SK-N-SH (cell line): ENCODE results near the gene TMA7. TPM values are rescaled to one million over a fixed set of nuclear protein-coding genes. Genes with fewer than 3 reads are reported as not detected.

ENCODE experiments used
- CTCF ChIA-PET: fragments of 300-600, 350-600 bp; formaldehyde crosslinking; extraction: SDS; loops from one replicate; lab custom pipeline; 2021; lab: Yijun Ruan, JAX
- POLR2A ChIA-PET: fragments of 350-600 bp; sonication (Branson Sonifier 250); formaldehyde crosslinking; extraction: SDS; loops from one replicate; lab custom pipeline; 2020; ENCODE audit warnings: antibody characterized with exemption, inconsistent platforms; lab: Yijun Ruan, JAX
- DNase-seq: peaks from one replicate; pipeline ENCODE4 v3.0.0; 2012
- H2AFZ ChIP-seq: fragments of 200-600 bp; sonication (generic); 2 replicates; pipeline ENCODE4 v1.8.1; 2016; ENCODE audit warnings: antibody characterized with exemption, mild to moderate bottlenecking, low read depth
- H3F3A ChIP-seq: fragments of 200-600 bp; sonication (generic); replicated peaks from 2 replicates; pipeline ENCODE3; 2016; ENCODE audit warnings: antibody characterized with exemption, mild to moderate bottlenecking; ENCODE audit not compliant: insufficient read depth
- H3K27ac ChIP-seq, 2 experiments: fragments of 200-500 bp in 1 of 2; fragments of 200-600 bp in 1 of 2; sonication (Bioruptor generic) in 1 of 2; sonication (generic), shearing (Covaris generic) in 1 of 2; 2 replicates each; pipeline versions ENCODE4 v1.5.1 to v1.6.1; 2014 to 2016; ENCODE audit warnings: low read depth in 2 of 2, inconsistent platforms in 1 of 2, low read length in 1 of 2, mild to moderate bottlenecking in 1 of 2, mixed read lengths in 1 of 2
- H3K27me3 ChIP-seq: fragments of 200-600 bp; sonication (generic), shearing (Covaris generic); 2 replicates; pipeline ENCODE4 v1.6.1; 2016; ENCODE audit warnings: mixed run types; ENCODE audit not compliant: insufficient read depth
- H3K36me3 ChIP-seq, 2 experiments: fragments of 200-500 bp in 1 of 2; fragments of 200-600 bp in 1 of 2; sonication (Bioruptor generic) in 1 of 2; sonication (generic) in 1 of 2; replicated peaks in 1 of 2; 2 replicates each; pipeline versions ENCODE3 to v1.5.1; 2014 to 2016; ENCODE audit warnings: low read length in 1 of 2, mild to moderate bottlenecking in 1 of 2; ENCODE audit not compliant: insufficient read depth in 2 of 2, control insufficient read depth in 1 of 2
- H3K4me1 ChIP-seq, 2 experiments: fragments of 200-500 bp in 1 of 2; fragments of 200-600 bp in 1 of 2; sonication (Bioruptor generic) in 1 of 2; sonication (generic), shearing (Covaris generic) in 1 of 2; 2 replicates each; pipeline versions ENCODE4 v1.5.1 to v1.6.1; 2014 to 2016; ENCODE audit warnings: low read depth in 1 of 2, low read length in 1 of 2, mixed run types in 1 of 2; ENCODE audit not compliant: insufficient read depth in 2 of 2, control insufficient read depth in 1 of 2
- H3K4me2 ChIP-seq: fragments of 200-600 bp; sonication (generic), shearing (Covaris generic); 2 replicates; pipeline ENCODE4 v1.6.1; 2017; ENCODE audit warnings: mixed run types
- H3K4me3 ChIP-seq, 2 experiments: fragments of 200-500 bp in 1 of 2; fragments of 200-600 bp in 1 of 2; sonication (Bioruptor generic) in 1 of 2; sonication (generic), shearing (Covaris generic) in 1 of 2; 2 replicates each; pipeline versions ENCODE4 v1.5.1 to v1.8.1; 2014 to 2016; ENCODE audit warnings: low read depth in 2 of 2, inconsistent platforms in 1 of 2, low read length in 1 of 2, mild to moderate bottlenecking in 1 of 2, mixed read lengths in 1 of 2, moderate library complexity in 1 of 2
- H3K79me2 ChIP-seq: fragments of 200-600 bp; sonication (generic); 2 replicates; pipeline ENCODE4 v1.8.1; 2017; ENCODE audit warnings: mild to moderate bottlenecking; ENCODE audit not compliant: insufficient read depth
- H3K9ac ChIP-seq: fragments of 200-600 bp; sonication (generic); 2 replicates; pipeline ENCODE4 v1.6.1; 2017; ENCODE audit warnings: mixed run types
- H3K9me2 ChIP-seq: fragments of 200-600 bp; sonication (generic); 2 replicates; pipeline ENCODE4 v1.6.1; 2017; ENCODE audit warnings: mixed run types
- H3K9me3 ChIP-seq: fragments of 200-600 bp; sonication (generic); 2 replicates; pipeline ENCODE4 v1.6.1; 2017; ENCODE audit warnings: mixed run types, mild to moderate bottlenecking, moderate library complexity
- H4K20me1 ChIP-seq: fragments of 200-600 bp; sonication (generic); 2 replicates; pipeline ENCODE4 v1.6.1; 2017; ENCODE audit warnings: mild to moderate bottlenecking, mixed run types; ENCODE audit not compliant: insufficient read depth
- EP300 ChIP-seq, 2 experiments: IDR thresholded peaks; 2 replicates each; pipeline versions ENCODE4 v1.4.0 to v1.6.1; 2012; ENCODE audit warnings: borderline replicate concordance in 1 of 2, low read depth in 1 of 2, low read length in 1 of 2
- EZH2phosphoT487 ChIP-seq: fragments of 200-600 bp; sonication (generic); IDR thresholded peaks from 2 replicates; pipeline ENCODE4 v1.6.1; 2017; ENCODE audit warnings: low read depth, mixed run types, mild to moderate bottlenecking, antibody characterized with exemption, moderate library complexity, borderline replicate concordance
- FOSL2 ChIP-seq: IDR thresholded peaks from 2 replicates; pipeline ENCODE4 v1.4.0; 2012; ENCODE audit warnings: low read depth, mild to moderate bottlenecking, moderate library complexity, borderline replicate concordance
- FOXJ3 ChIP-seq: sonication (generic); formaldehyde crosslinking; IDR thresholded peaks from 2 replicates; pipeline ENCODE4 v1.5.1; 2020; ENCODE audit warnings: mild to moderate bottlenecking, missing genetic modification reagents
- FOXM1 ChIP-seq: IDR thresholded peaks from 2 replicates; pipeline ENCODE4 v1.4.0; 2012; ENCODE audit warnings: low read depth, mild to moderate bottlenecking
- GABPA ChIP-seq: IDR thresholded peaks from 2 replicates; pipeline ENCODE4 v1.4.0; 2012; ENCODE audit warnings: low read depth, mild to moderate bottlenecking
- GATA2 ChIP-seq: sonication (generic); formaldehyde crosslinking; IDR thresholded peaks from 2 replicates; pipeline ENCODE4 v1.5.0; 2020; ENCODE audit warnings: mild to moderate bottlenecking, missing genetic modification reagents
- IRF3 ChIP-seq: fragments of 150-350 bp; IDR thresholded peaks from 2 replicates; pipeline ENCODE4 v1.6.1; 2016; ENCODE audit warnings: mild to moderate bottlenecking, low read depth, low read length
- MEF2A ChIP-seq: IDR thresholded peaks from 2 replicates; pipeline ENCODE4 v1.4.0; 2012; ENCODE audit warnings: low read depth, borderline replicate concordance
- MXI1 ChIP-seq: IDR thresholded peaks from 2 replicates; pipeline ENCODE4 v1.6.1; 2012; ENCODE audit warnings: mild to moderate bottlenecking, low read depth, low read length, improper control_type of control experiment
- NRF1 ChIP-seq: IDR thresholded peaks from 2 replicates; pipeline ENCODE4 v1.6.1; 2012; ENCODE audit warnings: low read depth, mild to moderate bottlenecking, low read length
- PBX3 ChIP-seq: IDR thresholded peaks from 2 replicates; pipeline ENCODE4; 2012
- POLR2AphosphoS5 ChIP-seq: IDR thresholded peaks from 2 replicates; pipeline ENCODE4 v1.6.1; 2012; ENCODE audit warnings: low read depth, low read length
- RAD21 ChIP-seq: IDR thresholded peaks from 2 replicates; pipeline ENCODE4 v1.6.1; 2012; ENCODE audit warnings: mild to moderate bottlenecking, low read length
- RFX5 ChIP-seq: IDR thresholded peaks from 2 replicates; pipeline ENCODE4 v1.6.1; 2012; ENCODE audit warnings: mild to moderate bottlenecking, improper control_type of control experiment, low read length
- RXRA ChIP-seq: IDR thresholded peaks from 2 replicates; pipeline ENCODE4 v1.4.0; 2012; ENCODE audit warnings: low read depth, mild to moderate bottlenecking, borderline replicate concordance
- SIN3A ChIP-seq: IDR thresholded peaks from 2 replicates; pipeline ENCODE4 v1.6.1; 2012; ENCODE audit warnings: low read depth, mild to moderate bottlenecking, low read length, moderate library complexity, borderline replicate concordance
- SMC3 ChIP-seq: IDR thresholded peaks from 2 replicates; pipeline ENCODE4 v1.6.1; 2012; ENCODE audit warnings: low read depth, low read length, improper control_type of control experiment
- TEAD4 ChIP-seq: IDR thresholded peaks from 2 replicates; pipeline ENCODE4 v1.4.0; 2012; ENCODE audit warnings: mild to moderate bottlenecking, borderline replicate concordance; ENCODE audit not compliant: insufficient read depth
- YY1 ChIP-seq: IDR thresholded peaks from 2 replicates; pipeline ENCODE4 v1.4.0; 2012; ENCODE audit warnings: low read depth, mild to moderate bottlenecking
- WGBS: methylation state at CpG from one replicate; pipeline ENCODE4 v1.1.6; 2017; ENCODE audit warnings: low lambda C conversion rate; 5-methylcytosine and 5-hydroxymethylcytosine counted together
- polyA plus RNA-seq, 3 experiments: library from polyadenylated mRNA; depleted of rRNA; stranded (reverse); fragments of >200 nt; gene quantifications; 2 replicates each; pipeline ENCODE4 v1.2.3, GENCODE V29; 2012

Gene TMA7
- polyA plus RNA-seq, 1 of the 3 experiments (the other 2 are of a cell fraction) = 438 TPM

GRCh38 chr3:48405971-48406370 is 34.1 kb upstream of the TMA7 start:
- Histone ChIP-seq H3K79me2 (no peaks in the 10 kb centered on the region), H3K9me3 (no peaks in the 10 kb centered on the region), H3K9me2 (no peaks in the 10 kb centered on the region), H3K4me2 (no peak overlapping the region), H3K27ac (no peak overlapping the region), H2AFZ (no peak overlapping the region), H3K9ac (no peak overlapping the region), H3K4me1 (peaks cover 0 to 6% of the 10 kb centered on the region in 2 experiments; a peak in 1 of 4 replicates), H4K20me1 (no peaks in the 10 kb centered on the region), H3F3A (peaks cover 12% of the 10 kb centered on the region), H3K36me3 (peaks cover 0 to 45% of the 10 kb centered on the region in 2 experiments), H3K27me3 (no peaks in the 10 kb centered on the region), H3K4me3 (no peak overlapping the region)
- TF ChIP-seq PBX3 = no peak
- no peak for TF ChIP-seq NRF1
- TF ChIP-seq RFX5 = no peak
- TF ChIP-seq MEF2A = no peak
- no peak for TF ChIP-seq SMC3
- no peak for TF ChIP-seq POLR2AphosphoS5
- no peak for TF ChIP-seq TEAD4
- no peak for TF ChIP-seq FOXM1
- TF ChIP-seq YY1 = no peak
- no peak for TF ChIP-seq EZH2phosphoT487
- TF ChIP-seq SIN3A = no peak
- no peak for TF ChIP-seq MXI1
- TF ChIP-seq GABPA = no peak
- TF ChIP-seq GATA2 (CRISPR knock-in tag) = no peak
- no peak for TF ChIP-seq FOSL2
- no peak for DNase-seq
- 83% methylated on average over 1 of the region's 1 CpG for WGBS
- ChIA-PET CTCF (interaction anchor here (15.6 kb wide), 1 partner anchor 25 kb away, joined by 399 read pairs; the partner anchor contains the start of gene PLXNB1), POLR2A (no interaction called here)

GRCh38 chr3:48406443-48407431 is 33.3 kb upstream of the TMA7 start:
- no peak overlapping the region for H2AFZ ChIP-seq
- peak; percentile 9 for DNase-seq
- H4K20me1 ChIP-seq = no peaks in the 10 kb centered on the region
- TF ChIP-seq RAD21 (no peak), YY1 (no peak), EZH2phosphoT487 (no peak), FOSL2 (no peak), GATA2 (CRISPR knock-in tag) (no peak), MXI1 (no peak), FOXJ3 (CRISPR knock-in tag) (no peak), RXRA (no peak), IRF3 (no peak), TEAD4 (no peak), EP300 (IDR thresholded peaks at IDR 0.05; ENCODE audit: borderline replicate concordance in 1 of 2, low read depth in 1 of 2, low read length in 1 of 2) (no peak)
- no peak overlapping the region for H3K9ac ChIP-seq
- no peak overlapping the region for H3K4me3 ChIP-seq
- no peaks in the 10 kb centered on the region for H3K9me3 ChIP-seq
- no peaks in the 10 kb centered on the region for H3K27me3 ChIP-seq
- ChIA-PET CTCF (interaction anchor here (1.1 to 15.6 kb wide), 3 partner anchors 25 to 133 kb away, joined by 4 to 399 read pairs (median 7); partner anchors contain the start of gene PLXNB1), POLR2A (no interaction called here)
- no peak overlapping the region for H3K4me2 ChIP-seq
- H3K9me2 ChIP-seq = no peaks in the 10 kb centered on the region
- peaks cover 0 to 3% of the 10 kb centered on the region in 2 experiments; a peak in 1 of 4 replicates for H3K4me1 ChIP-seq
- H3K27ac ChIP-seq = no peak overlapping the region
- no peaks in the 10 kb centered on the region for H3K79me2 ChIP-seq
- H3K36me3 ChIP-seq = peaks cover 0 to 48% of the 10 kb centered on the region in 2 experiments
- whole genome bisulfite sequencing = 91% methylated on average over 17 of the region's 18 CpGs
- peaks cover 8% of the 10 kb centered on the region for H3F3A ChIP-seq
